Ishikawa (cell line): ENCODE measurements around the gene OLFML2A.

Experiments used
- CEBPB ChIP-seq: IDR thresholded peaks from 2 replicates; pipeline ENCODE4 v1.6.1; 2012
- CREB1 ChIP-seq: IDR thresholded peaks from 2 replicates; pipeline ENCODE4 v1.6.1; 2012; ENCODE audit warnings: low read depth
- EGR1 ChIP-seq: IDR thresholded peaks from 2 replicates; pipeline ENCODE4 v1.6.1; 2012
- EP300 ChIP-seq: IDR thresholded peaks from 2 replicates; pipeline ENCODE4 v1.6.1; 2012; ENCODE audit warnings: borderline replicate concordance
- FOXM1 ChIP-seq: IDR thresholded peaks from 2 replicates; pipeline ENCODE4 v1.6.1; 2012; ENCODE audit warnings: low read depth, borderline replicate concordance
- MAX ChIP-seq: IDR thresholded peaks from 2 replicates; pipeline ENCODE4 v1.6.1; 2012
- NFIC ChIP-seq: IDR thresholded peaks from 2 replicates; pipeline ENCODE4 v1.6.1; 2012
- RAD21 ChIP-seq: IDR thresholded peaks from 2 replicates; pipeline ENCODE4 v1.6.1; 2012; ENCODE audit warnings: low read depth
- TAF1 ChIP-seq: IDR thresholded peaks from 2 replicates; pipeline ENCODE4 v1.6.1; 2012; ENCODE audit warnings: low read depth, mild to moderate bottlenecking
- TCF12 ChIP-seq: IDR thresholded peaks from 2 replicates; pipeline ENCODE4 v1.6.1; 2012; ENCODE audit warnings: low read depth
- TEAD4 ChIP-seq: IDR thresholded peaks from 2 replicates; pipeline ENCODE4 v1.6.1; 2012
- YY1 ChIP-seq: IDR thresholded peaks from 2 replicates; pipeline ENCODE4 v1.6.1; 2012; ENCODE audit warnings: low read depth
- ZBTB7A ChIP-seq: IDR thresholded peaks from 2 replicates; pipeline ENCODE4 v1.6.1; 2012; ENCODE audit warnings: low read depth
- TF ChIP-seq, protein P1 (sequence below): IDR thresholded peaks from 2 replicates; pipeline ENCODE4 v1.6.1; 2012; ENCODE audit warnings: low read depth, mild to moderate bottlenecking
- TF ChIP-seq, protein P2 (sequence below): IDR thresholded peaks from 2 replicates; pipeline ENCODE4 v1.6.1; 2012

The OLFML2A gene

GRCh38 chr9:124805186-124805585 lies 28.3 kb downstream of the OLFML2A start:
- TF ChIP-seq TEAD4: no peak

GRCh38 chr9:124808246-124808956 lies 31.5 kb downstream of the OLFML2A start:
- TF ChIP-seq, protein P1, sequence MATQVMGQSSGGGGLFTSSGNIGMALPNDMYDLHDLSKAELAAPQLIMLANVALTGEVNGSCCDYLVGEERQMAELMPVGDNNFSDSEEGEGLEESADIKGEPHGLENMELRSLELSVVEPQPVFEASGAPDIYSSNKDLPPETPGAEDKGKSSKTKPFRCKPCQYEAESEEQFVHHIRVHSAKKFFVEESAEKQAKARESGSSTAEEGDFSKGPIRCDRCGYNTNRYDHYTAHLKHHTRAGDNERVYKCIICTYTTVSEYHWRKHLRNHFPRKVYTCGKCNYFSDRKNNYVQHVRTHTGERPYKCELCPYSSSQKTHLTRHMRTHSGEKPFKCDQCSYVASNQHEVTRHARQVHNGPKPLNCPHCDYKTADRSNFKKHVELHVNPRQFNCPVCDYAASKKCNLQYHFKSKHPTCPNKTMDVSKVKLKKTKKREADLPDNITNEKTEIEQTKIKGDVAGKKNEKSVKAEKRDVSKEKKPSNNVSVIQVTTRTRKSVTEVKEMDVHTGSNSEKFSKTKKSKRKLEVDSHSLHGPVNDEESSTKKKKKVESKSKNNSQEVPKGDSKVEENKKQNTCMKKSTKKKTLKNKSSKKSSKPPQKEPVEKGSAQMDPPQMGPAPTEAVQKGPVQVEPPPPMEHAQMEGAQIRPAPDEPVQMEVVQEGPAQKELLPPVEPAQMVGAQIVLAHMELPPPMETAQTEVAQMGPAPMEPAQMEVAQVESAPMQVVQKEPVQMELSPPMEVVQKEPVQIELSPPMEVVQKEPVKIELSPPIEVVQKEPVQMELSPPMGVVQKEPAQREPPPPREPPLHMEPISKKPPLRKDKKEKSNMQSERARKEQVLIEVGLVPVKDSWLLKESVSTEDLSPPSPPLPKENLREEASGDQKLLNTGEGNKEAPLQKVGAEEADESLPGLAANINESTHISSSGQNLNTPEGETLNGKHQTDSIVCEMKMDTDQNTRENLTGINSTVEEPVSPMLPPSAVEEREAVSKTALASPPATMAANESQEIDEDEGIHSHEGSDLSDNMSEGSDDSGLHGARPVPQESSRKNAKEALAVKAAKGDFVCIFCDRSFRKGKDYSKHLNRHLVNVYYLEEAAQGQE: no peak
- no peak for TF ChIP-seq MAX
- TF ChIP-seq TCF12: no peak
- TF ChIP-seq NFIC: no peak
- no peak for TF ChIP-seq ZBTB7A
- TF ChIP-seq CREB1: no peak
- no peak for TF ChIP-seq CEBPB
- no peak for TF ChIP-seq TEAD4
- no peak for TF ChIP-seq TAF1
- TF ChIP-seq EP300: no peak
- no peak for TF ChIP-seq EGR1
- TF ChIP-seq YY1: no peak
- no peak for TF ChIP-seq FOXM1

DNA sequence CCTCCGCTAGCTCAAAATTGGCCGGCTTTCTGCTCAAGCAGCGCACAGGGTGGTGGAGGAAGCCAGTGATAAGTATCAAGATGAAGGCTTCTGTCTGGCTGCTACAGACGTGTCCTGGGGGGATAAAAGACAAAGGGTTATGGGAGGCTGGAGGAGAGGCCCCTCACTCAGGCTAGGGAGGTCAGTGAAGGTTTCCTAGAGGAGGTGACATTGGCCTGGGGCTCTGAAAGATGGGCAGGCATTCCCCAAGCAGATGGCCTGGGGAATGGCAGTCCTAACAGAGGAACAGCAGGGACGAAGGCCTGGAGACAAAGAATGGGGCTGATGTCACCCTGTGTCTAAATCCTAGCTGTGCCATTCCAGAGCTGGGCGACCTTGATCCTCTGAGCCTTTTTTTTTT lies 32.3 kb downstream of the OLFML2A start:
- TF ChIP-seq MAX (no peak), NFIC (no peak), CREB1 (no peak), YY1 (no peak), FOXM1 (no peak)
- TF ChIP-seq, protein P2, sequence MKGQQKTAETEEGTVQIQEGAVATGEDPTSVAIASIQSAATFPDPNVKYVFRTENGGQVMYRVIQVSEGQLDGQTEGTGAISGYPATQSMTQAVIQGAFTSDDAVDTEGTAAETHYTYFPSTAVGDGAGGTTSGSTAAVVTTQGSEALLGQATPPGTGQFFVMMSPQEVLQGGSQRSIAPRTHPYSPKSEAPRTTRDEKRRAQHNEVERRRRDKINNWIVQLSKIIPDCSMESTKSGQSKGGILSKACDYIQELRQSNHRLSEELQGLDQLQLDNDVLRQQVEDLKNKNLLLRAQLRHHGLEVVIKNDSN: no peak

- TF ChIP-seq TEAD4: no peak
- no peak for TF ChIP-seq FOXM1
- no peak for TF ChIP-seq MAX
- TF ChIP-seq YY1: no peak
- no peak for TF ChIP-seq ZBTB7A
- TF ChIP-seq, protein P2: no peak
- TF ChIP-seq, protein P1: no peak
- no peak for TF ChIP-seq TCF12
- no peak for TF ChIP-seq RAD21
- TF ChIP-seq CREB1: no peak
- TF ChIP-seq EGR1: no peak
- no peak for TF ChIP-seq EP300
- TF ChIP-seq CEBPB: no peak
- TF ChIP-seq NFIC: no peak
- TF ChIP-seq TAF1: no peak
These were observed 33.0 kb downstream of the OLFML2A start for GRCh38 chr9:124809741-124810500.

DNA sequence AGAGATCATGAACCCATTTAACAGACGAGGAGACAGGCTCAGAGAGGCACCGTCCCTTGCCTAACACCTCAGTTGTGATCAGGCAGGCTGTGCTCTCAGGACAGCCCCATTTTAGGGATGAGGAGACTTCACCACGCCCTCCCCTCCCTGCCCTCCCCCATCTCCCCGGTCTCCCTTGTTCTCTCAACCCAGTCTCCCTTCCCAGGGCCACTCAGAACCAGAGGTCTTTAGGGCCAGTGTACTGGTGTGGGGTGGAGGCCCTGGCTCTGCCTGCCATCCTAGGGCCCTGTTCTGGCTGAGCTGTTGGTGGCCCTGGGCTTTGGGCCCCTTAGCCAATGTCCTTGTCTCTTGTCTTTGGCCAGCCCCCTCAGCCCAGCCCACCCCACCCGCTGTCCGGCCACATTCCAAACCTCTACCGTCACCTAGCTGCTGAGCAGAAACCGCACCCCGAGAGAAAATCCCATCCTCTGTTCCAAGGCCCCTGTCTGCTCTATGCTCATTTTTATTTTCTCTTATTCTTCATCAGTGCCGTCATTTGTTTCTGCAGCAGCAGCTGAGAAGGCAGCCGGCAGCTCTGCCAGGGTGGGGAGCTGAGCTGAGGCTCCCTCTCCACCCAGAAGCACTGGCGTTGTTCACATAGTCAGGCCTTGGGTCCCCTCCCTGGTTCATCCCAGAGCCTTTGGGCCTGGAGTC lies 33.9 kb downstream of the OLFML2A start:
- TF ChIP-seq CEBPB (no peak), TAF1 (0 out of 2 replicates have a peak, but pooled peaks have one; percentile 19), NFIC (peak; percentile 39; the same call in 1 of the 2 replicates), TEAD4 (peak; percentile 89), FOXM1 (no peak), CREB1 (no peak), TCF12 (peak; percentile 64), ZBTB7A (peak; percentile 54; the same call in 1 of the 2 replicates), EGR1 (no peak), YY1 (no peak), EP300 (peak; percentile 57; the same call in 1 of the 2 replicates), MAX (no peak), RAD21 (peak; percentile 17; the same call in 1 of the 2 replicates)
- TF ChIP-seq, protein P1: no peak
- TF ChIP-seq, protein P2: no peak; the same call in 1 of the 2 replicates
